Measurements from ENCODE around the gene EVI5L.
"Not testable (repeated sequence)": the region's sequence is repeated elsewhere in the genome, so short reads cannot be mapped to it uniquely, and the experiment has no call there.

The EVI5L gene

DNA sequence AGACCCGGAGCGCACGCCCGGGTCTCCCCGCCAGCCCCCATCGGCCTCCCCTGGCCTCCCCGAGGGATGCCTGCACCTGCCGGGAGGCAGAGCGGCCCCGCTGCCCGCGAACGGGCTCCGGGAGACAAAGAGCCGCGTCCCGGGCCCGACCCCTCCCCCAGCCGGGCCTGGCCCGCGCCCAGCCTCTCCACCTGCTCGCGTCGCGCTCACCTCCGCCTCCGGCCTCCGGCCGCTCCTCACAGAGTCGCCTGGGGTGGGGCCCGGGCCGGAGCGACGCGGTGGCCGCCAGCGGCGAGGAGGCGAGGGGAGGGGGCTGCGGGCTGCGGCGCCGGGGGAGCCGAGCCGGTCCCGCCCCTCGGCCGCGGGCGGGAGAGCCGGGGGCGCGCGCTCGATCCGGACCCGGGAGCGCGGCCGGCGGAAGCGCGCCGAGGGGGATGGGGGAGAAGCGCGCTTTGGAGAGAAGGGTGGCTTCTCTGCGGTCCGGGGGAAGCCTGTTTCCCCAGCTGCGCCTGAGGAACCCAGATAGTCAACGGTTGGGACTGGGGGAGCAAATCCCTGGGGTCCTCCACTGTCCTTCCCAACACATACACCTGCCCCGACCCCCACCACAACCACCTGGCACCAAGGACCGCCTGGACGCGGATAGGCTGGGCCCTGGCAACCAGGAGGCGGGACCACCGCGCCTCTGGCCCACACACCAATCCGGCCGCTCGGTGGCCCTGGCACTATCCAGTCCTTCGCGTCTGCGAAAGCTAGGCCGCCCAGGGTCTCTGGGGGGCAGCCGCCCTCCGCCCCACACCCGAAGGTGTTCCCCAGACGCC lies 44.3 kb downstream of the EVI5L start, which contains the start of gene PRR36:
TSS of gene PRR36 (minus strand) at position 315 of the 821 bp plus-strand sequence. CDS start 701 bp downstream, outside the sequence.
- no peak for FAIRE-seq

DNA sequence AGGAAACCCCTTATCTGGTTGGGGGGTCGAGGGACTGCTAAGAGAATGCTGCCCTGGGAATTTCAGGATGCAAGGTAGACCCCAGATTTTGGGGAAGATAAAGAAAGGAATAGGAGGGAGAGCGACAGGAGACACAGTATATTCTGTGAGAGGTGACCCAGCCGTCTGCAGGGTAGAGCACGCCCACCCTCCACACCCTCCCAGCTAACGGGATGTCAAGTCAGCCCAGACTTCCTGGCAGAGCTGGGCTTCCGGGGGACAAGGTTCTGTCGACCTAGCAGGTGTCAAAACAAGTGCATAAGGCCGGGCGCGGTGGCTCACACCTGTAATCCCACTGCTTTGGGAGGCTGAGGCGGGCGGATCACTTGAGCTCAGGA lies 44.9 kb downstream of the EVI5L start:
- no peak for FAIRE-seq

DNA sequence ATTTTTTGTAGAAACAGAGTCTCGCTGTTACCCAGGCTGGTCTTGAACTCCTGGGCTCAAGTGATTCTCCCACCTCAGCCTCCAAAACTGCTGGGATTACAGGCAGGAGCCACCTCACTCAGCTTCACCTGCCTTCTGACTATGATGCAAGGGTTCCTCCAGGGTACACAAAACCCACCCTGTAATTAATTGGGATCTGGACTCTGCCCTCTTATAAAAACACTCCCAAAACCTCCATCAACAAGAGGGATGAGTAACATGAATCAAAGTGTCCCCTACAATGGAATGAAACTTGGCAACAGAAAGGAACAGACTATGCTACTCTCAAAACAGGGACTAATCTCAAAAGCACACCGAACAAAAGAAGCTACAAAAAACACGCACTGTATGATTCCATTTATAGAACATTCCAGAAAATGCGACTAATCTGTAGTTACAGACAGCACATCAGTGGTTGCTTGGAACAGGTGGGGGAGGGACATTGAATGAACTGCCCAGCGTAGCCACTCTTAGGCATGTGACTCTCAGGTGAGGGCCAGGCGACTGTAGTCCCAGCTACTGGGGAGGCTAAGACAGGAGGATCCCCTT lies 47.3 kb downstream of the EVI5L start:
- no peak for FAIRE-seq

DNA sequence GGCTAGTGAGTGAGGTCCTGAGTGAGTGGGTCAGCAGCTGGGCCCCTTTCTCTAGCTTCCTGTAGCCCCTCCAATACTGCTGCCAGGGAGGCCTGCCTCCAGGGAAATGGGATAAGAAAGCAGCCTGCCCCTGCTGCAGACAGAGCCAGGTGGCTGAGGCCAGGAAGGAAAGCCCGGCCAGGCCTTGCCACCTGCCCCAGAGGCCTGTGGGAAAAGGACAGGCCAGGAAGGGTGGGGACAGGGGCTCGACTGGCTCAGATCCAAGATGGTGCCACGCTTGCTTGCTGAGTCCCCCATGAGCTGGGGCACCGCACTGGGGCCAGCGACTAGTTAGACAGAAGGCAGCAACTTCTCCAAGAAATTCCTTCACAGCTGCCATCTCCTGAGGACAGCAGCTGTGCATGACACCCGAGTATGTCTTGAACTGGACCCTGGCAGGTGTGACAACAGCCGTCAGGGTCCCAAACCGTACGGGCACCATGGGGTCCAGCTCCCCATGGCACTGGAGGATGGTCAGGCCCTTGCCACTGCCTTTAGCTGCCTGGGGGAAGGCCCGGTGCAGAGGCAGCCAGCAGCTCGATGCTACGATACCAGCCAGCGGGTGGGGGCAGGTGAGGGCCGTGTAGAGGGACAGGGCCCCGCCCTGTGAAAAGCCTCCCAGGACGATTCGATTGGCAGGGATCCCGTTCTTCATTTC lies 49.2 kb downstream of the EVI5L start:
- no peak for FAIRE-seq

DNA sequence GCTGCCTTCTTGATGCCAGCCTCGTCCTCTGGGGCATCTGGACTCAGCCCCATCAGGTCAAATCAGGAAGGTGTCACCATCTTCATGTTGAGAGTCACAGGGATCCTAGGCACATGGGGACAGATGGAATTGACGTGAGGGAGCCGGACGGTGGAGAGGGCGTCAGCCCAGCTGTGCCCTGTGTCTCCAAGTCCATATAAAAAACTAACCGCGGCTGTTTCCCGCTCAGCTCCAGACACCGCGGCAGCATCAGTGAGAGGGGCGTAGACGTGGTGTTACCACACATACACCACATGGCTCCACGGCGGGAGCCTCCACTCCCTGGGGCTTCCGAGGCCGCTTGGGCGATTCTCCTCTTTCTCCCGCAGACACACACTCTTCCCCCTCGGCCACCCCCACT lies 49.8 kb downstream of the EVI5L start:
- no peak for FAIRE-seq

DNA sequence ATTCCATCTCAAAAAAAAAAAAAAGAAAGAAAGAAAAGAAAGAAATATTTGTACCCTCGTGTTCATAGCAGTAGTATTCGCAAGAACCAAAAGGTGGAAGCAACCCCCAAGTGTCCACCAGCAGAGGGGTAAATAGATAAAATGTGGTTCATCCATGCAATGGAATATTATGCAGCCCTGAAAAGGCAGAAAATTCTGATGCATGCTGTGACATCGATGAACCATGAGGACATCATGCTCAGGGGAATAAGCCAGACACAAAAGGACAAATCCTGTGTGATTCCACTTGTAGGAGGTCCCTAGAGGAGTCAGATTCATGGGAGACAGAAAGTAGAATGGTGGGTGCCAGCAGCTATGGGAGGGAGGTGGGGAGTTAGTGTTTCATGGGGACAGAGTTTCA lies 51.9 kb downstream of the EVI5L start:
- no peak for FAIRE-seq

DNA sequence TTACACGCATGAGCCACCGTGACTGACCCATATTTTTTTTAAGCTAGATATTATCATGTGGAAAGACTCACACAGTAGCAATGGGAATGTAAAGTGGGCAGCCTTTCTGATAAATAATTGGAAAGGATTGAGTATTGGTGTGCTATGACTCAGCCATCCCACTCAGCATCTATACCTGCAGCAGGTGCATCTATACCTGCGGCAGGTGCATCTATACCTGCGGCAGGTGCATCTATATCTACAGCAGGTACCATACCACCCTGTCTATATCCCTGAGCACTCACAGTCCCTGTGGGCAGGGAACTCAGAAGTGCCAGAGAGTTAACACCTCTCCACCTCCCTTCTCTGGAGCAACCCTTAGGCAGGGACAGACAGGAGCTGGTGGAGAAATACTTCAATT lies 53.1 kb downstream of the EVI5L start:
- no peak for FAIRE-seq

DNA sequence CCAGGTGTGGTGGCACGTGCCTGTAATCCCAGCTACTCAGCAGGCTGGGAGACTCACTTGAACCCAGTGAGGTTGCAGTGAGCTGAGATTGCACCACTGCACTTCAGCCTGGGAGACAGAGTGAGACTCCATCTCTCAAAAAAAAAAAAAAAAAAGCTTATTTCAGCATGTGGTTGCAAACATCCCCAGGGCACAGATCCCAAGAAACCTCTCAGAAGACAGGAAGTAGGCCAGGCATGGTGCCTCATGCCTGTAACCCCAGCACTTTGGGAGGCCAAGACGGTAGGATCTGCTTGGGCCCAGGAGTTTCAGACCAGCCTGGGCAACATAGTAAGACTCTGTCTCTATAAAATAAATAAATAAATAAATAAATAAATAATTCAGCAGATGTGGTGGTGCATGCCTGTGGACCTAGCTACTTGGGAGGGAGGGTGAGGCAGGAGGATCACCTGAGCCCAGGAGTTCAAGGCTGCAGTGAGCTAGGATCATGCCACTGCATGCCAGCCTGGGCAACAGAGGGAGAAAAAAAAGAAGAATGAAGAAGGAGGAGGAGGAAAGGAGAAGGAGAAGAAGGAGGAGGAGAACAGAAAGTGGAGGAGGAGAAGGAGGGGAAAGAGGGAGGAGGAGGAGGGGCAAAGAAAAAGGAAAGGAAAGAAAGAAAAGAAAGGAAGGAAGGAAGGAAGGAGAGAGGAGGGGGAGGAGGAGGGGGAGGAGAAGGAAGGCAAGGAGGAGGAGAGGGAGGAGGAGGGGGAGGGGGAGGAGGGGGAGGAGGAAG lies 54.0 kb downstream of the EVI5L start:
- FAIRE-seq: no peak

DNA sequence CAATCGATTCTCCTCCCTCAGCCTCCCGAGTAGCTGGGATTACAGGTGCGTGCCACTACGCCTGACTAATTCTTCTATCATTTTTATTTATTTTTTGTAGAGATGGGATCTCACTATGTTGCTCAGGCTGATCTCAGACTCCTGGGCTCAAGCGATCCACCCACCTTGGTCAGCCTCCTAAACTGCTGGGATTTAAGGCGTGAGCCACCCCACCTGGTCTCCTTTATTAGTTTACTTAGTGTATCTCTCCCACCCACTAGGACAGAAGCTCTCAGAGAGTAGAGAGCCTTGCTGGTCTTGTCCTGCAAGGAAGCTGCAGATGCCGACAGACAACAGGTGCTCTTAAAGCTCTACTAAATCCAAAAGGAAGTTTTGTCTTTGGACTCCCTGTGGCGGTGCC lies 55.8 kb downstream of the EVI5L start:
- no peak for FAIRE-seq

DNA sequence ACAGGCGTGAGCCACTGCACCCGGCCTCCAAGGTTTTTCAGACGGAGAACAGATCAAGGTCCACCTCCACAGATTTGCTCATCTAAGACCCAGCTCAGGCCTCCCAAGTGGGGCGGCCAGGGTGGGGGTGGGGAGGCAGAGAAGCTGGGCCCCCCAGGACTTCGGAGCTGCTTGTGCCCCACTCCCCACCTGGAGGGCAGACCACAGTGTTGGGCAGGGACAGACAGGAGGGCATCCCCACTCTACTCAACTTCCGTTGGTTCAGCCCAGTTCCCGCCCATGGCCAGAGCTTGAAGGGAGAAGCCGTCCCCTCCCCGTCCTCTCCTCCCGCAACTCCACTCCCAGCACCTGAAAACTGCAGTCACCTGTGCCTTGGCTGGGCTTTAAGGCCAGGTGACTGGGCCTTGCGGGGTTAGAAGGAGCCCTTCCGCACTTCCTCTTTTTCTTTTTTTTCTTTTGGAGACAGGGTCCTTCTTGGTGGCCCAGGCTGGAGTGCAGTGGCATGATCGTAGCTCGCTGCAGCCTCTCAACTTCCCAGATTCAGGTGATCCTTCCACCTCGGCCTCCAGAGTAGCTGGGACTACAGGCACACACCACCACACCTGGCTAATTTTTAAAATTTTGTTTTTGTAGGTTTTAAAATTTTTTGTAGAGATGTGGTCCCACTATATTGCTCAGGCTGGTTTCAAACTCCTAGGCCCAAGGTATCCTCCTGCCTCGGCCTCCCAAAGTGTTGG lies 57.6 kb downstream of the EVI5L start:
- no peak for FAIRE-seq

DNA sequence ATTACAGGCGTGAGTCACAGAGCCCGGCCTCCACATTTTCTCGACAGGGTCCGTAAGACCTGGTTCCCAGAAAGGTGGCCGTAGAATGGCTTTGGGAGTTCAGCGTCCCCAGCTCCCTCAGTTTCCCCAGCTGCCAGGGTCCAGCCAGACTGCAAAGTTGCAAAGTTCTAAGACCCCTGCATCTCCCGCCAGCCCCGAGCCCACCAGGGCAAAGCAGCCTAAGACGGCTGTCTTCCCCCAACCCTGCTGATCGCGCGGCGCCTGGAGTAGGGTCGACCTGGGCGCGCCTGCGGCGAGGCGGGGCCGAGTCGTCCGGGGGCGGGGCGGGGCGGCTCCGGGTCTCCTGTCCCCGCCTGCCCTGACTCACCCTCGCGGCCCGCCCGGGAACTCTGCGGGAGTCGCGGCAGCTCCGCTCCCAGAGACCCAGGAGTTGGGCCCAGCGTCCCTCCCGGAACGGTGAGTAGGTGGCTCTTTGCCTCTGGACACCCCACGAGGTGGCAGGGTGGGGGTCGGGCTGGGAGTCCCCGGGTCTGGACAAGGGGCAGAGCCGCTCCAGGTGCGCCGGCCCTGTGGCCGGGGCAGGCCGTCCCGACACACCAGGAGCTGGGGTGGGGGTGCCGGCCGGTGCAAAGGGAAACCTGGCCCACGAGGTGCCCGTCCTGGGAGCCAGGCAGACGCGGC lies 58.3 kb downstream of the EVI5L start, which contains the start of gene LRRC8E:
TSS of gene LRRC8E (plus strand) at position 366 of the 681 bp plus-strand sequence. CDS start 7,094 bp downstream, outside the sequence.
- FAIRE-seq: no peak

DNA sequence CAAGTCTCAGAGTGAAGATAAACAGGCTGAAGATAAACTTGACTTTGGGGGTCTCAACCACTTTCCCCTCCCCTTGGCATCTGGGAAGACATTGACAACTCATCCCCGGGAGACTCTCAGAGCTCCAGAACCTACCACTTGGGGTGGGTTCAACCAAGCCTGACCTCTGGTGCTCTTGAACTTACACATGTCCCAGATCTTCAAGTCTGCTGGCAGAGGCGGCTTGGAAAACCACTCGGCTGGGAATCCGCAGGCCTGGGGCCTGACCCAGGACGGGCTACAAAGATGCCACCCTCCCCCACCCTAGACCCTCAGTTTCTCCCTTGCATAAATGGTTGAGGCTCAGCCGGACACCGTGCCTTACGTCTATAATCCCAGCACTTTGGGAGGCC lies 58.8 kb downstream of the EVI5L start:
- no peak for FAIRE-seq

DNA sequence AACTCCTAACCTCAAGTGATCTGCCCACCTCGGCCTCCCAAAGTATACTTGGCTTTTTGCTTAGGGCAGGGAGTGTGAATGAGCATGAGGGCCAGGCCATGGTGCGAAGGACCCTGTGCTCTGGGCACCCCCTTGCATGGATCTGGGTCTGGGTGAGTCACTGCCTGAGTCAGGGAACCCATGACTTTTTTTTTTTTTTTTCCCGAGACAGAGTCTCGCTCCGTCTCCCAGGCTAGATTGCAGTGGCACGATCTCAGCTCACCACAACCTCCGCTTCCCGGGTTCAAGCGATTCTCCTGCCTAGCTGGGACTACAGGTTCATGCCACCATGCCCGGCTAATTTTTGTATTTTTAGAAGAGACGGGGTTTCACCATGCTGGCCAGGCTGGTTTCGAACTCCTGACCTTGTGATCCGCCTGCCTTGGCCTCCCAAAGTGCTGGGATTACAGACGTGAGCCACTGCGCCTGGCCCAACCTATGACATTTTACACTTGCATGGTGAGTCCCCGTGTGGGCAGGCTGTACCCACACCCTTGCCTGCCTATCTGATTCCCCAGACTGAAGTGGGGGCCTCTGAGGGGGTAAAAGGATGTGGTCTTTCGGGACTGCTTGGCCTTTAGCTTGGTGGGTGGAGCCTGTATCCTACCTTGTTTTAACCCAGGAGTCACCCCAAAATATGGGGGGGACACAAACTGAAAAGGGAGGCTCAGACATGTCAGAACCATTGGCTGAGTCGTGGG lies 63.5 kb downstream of the EVI5L start:
- not testable (repeated sequence) for FAIRE-seq

DNA sequence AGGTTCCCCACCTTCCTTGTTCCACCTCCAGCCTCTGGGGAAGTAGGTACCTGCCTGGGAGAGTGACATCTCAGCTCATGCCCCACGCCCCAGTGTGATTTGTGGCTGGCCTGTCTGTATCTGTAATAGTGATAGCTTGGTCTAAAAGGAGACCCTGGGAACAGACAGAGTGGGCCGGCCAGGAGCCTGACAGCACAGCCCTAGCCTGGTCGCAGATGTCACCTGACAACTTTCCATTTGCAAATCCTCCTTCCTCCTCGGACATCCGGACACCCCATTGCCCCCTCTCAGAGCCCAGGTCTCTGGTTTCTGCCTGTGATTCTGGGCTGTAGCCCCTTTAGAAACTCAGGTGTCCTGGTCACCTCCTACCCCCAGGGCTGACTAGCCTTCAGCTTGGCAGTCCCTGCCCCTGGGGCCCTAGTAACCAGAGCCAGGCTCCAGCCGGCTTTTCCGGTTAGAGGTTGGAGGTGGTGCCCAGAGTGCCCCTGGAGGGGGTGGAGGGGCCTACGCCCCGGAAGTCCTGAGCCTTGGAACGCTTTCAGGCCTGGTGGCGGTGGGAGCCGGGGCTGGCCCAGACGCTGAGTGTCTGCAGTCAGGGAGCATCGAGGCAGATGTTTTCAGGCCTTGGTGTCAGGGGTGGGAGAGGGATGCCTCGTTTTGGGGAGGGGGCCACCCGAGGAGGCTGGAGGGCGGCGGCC lies 64.7 kb downstream of the EVI5L start:
- FAIRE-seq: no peak

DNA sequence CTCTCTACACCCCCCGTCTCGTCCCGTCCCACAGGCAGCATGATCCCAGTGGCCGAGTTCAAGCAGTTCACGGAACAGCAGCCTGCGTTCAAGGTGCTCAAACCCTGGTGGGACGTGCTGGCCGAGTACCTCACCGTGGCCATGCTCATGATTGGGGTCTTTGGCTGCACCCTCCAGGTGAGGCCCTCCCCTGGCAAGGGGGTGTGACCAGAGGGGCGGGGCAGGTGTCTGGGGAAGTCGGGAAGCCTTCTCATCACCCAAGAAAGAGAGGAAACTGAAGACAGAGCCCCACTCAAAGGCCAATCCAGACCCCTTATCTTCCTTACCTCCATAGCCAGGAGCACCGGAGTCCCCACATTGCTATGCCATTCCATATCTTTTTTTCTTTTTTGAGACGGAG lies 65.5 kb downstream of the EVI5L start:
- FAIRE-seq: no peak

DNA sequence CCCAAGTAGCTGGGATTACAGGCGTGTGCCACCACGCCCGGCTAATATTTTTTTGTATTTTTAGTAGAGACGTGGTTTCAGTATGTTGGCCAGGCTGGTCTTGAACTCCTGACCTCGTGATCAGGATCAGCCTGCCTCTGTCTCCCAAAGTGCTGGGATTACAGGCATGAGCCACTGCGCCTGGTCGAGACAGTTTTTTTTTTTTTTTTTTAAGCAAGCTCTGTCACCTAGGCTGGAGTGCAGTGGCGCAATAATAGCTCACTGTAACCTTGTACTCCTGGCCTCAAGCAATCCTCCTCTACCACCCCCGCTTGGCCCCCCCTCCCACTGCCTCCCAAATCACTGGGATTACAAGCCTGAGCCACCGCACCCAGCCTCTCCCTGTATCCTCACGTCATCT lies 67.3 kb downstream of the EVI5L start:
- no peak for FAIRE-seq

DNA sequence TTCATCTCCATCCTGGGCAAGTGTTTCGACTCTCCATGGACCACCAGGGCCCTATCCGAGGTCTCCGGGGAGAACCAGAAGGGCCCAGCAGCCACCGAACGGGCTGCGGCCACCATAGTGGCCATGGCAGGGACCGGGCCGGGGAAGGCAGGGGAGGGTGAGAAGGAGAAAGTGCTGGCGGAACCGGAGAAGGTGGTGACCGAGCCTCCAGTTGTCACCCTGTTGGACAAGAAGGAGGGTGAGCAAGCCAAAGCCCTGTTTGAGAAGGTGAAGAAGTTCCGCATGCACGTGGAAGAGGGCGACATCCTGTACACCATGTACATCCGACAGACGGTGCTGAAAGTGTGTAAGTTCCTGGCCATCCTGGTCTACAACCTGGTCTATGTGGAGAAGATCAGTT lies 68.9 kb downstream of the EVI5L start:
- no peak for FAIRE-seq

DNA sequence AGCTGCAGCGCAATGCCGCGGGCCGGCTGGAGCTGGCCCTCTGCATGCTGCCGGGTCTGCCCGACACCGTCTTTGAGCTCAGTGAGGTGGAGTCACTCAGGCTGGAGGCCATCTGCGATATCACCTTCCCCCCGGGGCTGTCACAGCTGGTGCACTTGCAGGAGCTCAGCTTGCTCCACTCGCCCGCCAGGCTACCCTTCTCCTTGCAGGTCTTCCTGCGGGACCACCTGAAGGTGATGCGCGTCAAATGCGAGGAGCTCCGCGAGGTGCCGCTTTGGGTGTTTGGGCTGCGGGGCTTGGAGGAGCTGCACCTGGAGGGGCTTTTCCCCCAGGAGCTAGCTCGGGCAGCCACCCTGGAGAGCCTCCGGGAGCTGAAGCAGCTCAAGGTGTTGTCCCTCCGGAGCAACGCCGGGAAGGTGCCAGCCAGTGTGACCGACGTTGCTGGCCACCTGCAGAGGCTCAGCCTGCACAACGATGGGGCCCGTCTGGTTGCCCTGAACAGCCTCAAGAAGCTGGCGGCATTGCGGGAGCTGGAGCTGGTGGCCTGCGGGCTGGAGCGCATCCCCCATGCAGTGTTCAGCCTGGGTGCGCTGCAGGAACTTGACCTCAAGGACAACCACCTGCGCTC lies 69.8 kb downstream of the EVI5L start:
- FAIRE-seq: no peak

DNA sequence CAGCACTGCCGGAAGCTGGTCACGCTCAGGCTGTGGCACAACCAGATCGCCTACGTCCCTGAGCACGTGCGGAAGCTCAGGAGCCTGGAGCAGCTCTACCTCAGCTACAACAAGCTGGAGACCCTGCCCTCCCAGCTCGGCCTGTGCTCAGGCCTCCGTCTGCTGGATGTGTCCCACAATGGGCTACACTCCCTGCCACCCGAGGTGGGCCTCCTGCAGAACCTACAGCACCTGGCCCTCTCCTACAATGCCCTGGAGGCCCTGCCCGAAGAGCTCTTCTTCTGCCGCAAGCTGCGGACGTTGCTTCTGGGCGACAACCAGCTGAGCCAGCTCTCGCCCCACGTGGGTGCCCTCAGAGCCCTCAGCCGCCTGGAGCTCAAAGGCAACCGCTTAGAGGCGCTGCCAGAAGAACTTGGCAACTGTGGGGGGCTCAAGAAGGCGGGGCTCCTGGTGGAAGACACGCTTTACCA lies 70.4 kb downstream of the EVI5L start:
- FAIRE-seq: no peak

DNA sequence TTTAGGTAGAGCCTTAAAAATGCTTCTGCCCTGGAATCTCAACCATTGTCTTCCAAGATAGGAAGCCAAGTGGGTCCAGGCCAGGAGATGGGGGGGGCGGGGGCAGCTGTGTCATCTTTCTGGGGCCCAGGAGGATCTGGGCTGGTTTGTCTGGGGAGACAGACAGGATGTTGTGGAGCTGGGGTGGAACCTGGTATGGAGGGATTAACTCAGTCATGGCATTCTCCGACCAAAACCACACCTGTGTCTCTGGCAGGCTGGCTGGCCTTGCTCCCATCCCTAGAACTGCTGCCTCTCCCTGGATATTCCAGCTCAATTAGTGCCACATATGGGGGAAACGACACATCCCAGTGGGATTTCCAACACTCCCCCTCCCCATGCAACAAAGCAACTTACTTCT lies 70.9 kb downstream of the EVI5L start:
- FAIRE-seq: no peak

Data from TTC549 (cell line).